ENCODE results near the gene BAMBI. TPM values are rescaled to one million over a fixed set of nuclear protein-coding genes. Genes with fewer than 3 reads are reported as not detected.

The BAMBI gene
- total RNA-seq, 4 donors from 2014 or later: 10.6 to 16.1 (median 13.0) TPM

- DNase-seq (ENCODE audit: low spot score in 2 of 2): no peak
- no peak overlapping the region for H3K27ac ChIP-seq
- peaks cover 12% of the 10 kb centered on the region for H3K4me1 ChIP-seq
- peaks cover 33% of the 10 kb centered on the region for H3K27me3 ChIP-seq
- TF ChIP-seq POLR2A (IDR thresholded peaks at IDR 0.05) (no peak), CTCF (IDR thresholded peaks at IDR 0.05) (no peak), POLR2AphosphoS5 (IDR thresholded peaks at IDR 0.05) (no peak), EP300 (IDR thresholded peaks at IDR 0.05) (no peak)
- WGBS: 50% methylated on average over 6 of the region's 6 CpGs
- H3K36me3 ChIP-seq: no peaks in the 10 kb centered on the region
- H3K9me3 ChIP-seq: no peaks in the 10 kb centered on the region
- no peak overlapping the region for H3K4me3 ChIP-seq
These were observed 13.0 kb upstream of the BAMBI start for GRCh38 chr10:28664369-28664740.

- WGBS: 80% methylated on average over 12 of the region's 12 CpGs
- no peak overlapping the region for H3K4me3 ChIP-seq
- H3K27me3 ChIP-seq: peaks cover 57% of the 10 kb centered on the region
- no peaks in the 10 kb centered on the region for H3K36me3 ChIP-seq
- H3K9me3 ChIP-seq: no peaks in the 10 kb centered on the region
- no peak overlapping the region for H3K27ac ChIP-seq
- DNase-seq (ENCODE audit: low spot score in 2 of 2): no peak
- no peak for TF ChIP-seq EP300 (IDR thresholded peaks at IDR 0.05)
- TF ChIP-seq CTCF (IDR thresholded peaks at IDR 0.05): no peak
- TF ChIP-seq POLR2AphosphoS5 (IDR thresholded peaks at IDR 0.05): no peak
- TF ChIP-seq POLR2A (IDR thresholded peaks at IDR 0.05): no peak
- H3K4me1 ChIP-seq: peaks cover 13% of the 10 kb centered on the region
These were observed 10.4 kb upstream of the BAMBI start for GRCh38 chr10:28666751-28667467.

- peaks cover 62% of the 10 kb centered on the region for H3K27me3 ChIP-seq
- H3K4me3 ChIP-seq: peak overlapping the region; percentile 47
These were observed 8.7 kb upstream of the BAMBI start for GRCh38 chr10:28668363-28669226.

GRCh38 chr10:28669227-28670173, 7.8 kb upstream of the BAMBI start:
- H3K9me3 ChIP-seq: no peaks in the 10 kb centered on the region
- TF ChIP-seq EP300 (IDR thresholded peaks at IDR 0.05) (no peak), CTCF (IDR thresholded peaks at IDR 0.05) (no peak), POLR2A (IDR thresholded peaks at IDR 0.05) (no peak), POLR2AphosphoS5 (IDR thresholded peaks at IDR 0.05) (no peak)
- DNase-seq (ENCODE audit: low spot score in 2 of 2): no peak
- peak overlapping the region; percentile 47 for H3K4me3 ChIP-seq
- no peak overlapping the region for H3K27ac ChIP-seq
- WGBS: 29% methylated on average over 21 of the region's 21 CpGs
- no peaks in the 10 kb centered on the region for H3K36me3 ChIP-seq
- peaks cover 66% of the 10 kb centered on the region for H3K27me3 ChIP-seq
- peaks cover 13% of the 10 kb centered on the region for H3K4me1 ChIP-seq

More at GRCh38 chr10:28668363-28669226, 8.7 kb upstream of the BAMBI start:
- H3K36me3 ChIP-seq: no peaks in the 10 kb centered on the region
- TF ChIP-seq CTCF (IDR thresholded peaks at IDR 0.05): no peak
- no peak for TF ChIP-seq POLR2AphosphoS5 (IDR thresholded peaks at IDR 0.05)
- no peak for TF ChIP-seq EP300 (IDR thresholded peaks at IDR 0.05)
- TF ChIP-seq POLR2A (IDR thresholded peaks at IDR 0.05): no peak
- DNase-seq (ENCODE audit: low spot score in 2 of 2): peak in 1 of 2 donors; percentile 62
- no peak overlapping the region for H3K27ac ChIP-seq
- no peaks in the 10 kb centered on the region for H3K9me3 ChIP-seq
- under 1% methylated on average over 49 of the region's 59 CpGs for WGBS
- peaks cover 13% of the 10 kb centered on the region for H3K4me1 ChIP-seq
